ENCODE measurements around the gene SLC26A5.

Gene SLC26A5

DNA sequence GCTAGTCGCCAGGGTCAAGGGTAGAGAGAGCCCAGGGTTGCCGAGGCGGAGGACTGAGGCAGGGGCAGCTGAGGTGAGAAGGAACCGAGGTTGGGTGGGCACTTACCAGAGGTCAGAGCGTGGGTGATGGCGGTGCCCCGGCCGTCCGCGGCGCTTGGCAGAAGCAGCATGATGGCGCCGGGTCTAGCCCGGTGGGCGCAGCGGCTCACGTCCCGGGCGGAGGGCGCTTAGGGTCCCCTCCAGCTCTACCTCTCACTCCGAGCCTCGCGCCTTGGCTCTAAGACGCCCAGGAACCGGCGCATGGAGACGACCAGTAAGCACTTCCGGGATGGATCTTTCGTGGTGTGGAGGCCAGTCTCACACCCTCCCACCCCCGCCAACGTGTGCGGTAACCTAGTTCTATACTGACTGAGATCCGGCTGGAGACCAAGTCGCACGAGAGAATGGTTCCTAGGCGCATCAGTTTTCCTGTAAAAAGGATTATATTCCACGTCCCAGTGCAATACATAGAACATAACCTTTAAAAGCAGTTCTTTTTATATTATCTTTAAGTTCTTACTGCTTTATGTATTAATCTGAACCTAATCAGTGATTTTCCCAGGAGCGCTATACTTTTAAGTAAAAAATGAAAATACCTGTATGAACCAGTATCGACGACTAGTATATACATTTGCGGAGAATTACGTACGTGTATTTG is 101.4 kb downstream of the SLC26A5 start, which contains the start of gene DNAJC2:
TSS of gene DNAJC2 (minus strand) at position 315 of the 697 bp plus-strand sequence. CDS start at position 170, 145 bp downstream.
- peak; percentile 94 for DNase-seq

DNA sequence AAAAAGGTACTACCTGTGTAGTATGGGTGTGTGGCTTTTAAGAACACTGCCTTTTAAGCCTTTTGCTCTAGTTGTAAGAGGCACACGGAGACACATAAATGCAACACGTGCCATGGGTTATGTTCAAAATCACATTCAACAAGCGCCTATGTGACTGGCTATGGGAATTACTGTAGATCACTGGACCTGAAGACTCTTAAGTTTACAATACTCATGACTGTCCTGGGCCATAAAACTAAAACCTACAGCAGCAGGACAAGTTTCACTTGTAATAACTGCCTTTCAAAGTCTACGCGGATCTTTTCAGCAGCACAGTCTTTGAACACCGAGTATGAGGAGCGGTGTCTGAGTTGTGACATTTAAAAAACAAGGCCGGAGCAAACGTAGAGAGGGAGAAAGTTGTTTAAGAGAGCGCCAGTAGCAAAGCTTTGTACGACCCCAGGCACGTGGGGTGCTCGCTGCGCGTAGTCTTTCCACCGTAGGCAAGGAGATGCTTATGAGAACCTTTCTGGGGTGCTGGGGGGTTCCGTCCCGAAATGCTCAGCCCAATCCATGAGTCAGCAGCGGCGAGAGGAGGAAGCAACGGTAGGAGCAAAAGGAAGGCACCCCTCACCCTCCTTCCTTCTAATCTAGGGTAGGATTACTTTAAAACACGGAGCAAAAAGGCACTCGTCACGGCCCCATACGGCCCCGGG is 102.1 kb downstream of the SLC26A5 start:
- peak; percentile 77 for DNase-seq

DNA sequence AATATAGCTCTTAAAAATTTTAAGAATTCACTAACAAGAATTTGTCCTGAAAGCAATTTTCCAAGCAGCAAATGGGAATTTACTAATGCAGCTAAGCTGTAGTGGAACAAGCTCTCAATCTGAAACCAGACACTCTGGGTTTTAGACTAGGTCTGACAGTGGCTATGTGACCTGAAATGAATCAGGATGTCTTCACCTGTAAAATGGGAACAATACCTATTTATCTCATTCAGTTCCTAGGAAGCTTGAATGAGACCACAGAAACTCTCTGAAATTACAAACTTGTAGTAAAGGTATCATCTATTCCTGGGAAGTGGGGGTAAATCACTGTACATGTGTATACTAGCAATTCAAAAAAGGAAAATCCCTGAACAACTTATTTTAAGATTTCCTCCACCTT is 102.7 kb downstream of the SLC26A5 start:
- no peak for DNase-seq

DNA sequence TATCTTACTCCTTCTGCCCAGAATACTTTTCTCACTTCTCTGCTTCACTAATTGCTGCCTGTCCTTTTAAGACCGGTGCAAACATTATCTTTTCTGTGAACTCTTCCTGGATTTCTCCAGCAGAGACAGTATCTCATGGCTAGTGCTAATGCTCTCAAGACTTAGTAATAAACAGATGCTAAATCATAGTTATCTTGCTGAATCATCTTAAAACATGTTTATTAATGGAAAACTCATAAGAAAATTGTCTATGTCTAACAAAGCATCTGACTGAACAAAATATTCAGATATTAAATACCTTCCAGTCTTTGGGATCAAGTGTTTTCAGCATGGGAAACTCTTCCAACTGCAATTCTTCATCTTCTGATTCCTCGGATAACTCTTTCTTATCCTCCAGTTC is 104.5 kb downstream of the SLC26A5 start:
- DNase-seq = no peak

DNA sequence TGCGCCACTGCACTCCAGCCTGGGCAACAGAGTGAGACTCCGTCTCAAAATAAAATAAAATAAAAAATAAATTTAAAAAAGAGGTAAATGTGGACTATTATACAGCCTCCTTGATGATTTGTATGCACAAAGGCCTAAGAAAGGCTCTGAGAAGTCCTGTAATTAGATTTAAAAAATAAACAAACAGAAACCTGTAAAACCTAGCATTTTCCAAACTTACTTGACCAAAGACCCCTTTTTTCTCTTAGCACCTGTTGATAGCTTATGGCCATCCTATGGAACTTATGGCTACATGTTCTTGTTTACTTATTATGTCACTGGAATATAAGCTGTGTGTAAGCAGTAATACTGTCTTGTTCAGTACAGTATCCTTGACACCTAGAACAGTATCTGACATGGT is 107.1 kb downstream of the SLC26A5 start:
- no peak for DNase-seq

GRCh38 chr7:103336761-103337160 is 109.2 kb downstream of the SLC26A5 start:
- no peak for DNase-seq

GRCh38 chr7:103325744-103326143 is 120.3 kb downstream of the SLC26A5 start:
- DNase-seq = no peak
